Uterus (tissue), 2 donors: Measurements from ENCODE around the gene C6orf89.

ENCODE experiments used
- POLR2A ChIP-seq, 2 donors: fragments of 450-650 bp; IDR thresholded peaks; one replicate each; pipeline ENCODE4 v1.6.1; 2016; ENCODE audit warnings: antibody characterized with exemption in 2 of 2, mild to moderate bottlenecking in 1 of 2, moderate library complexity in 1 of 2
- TF ChIP-seq, protein P1 (sequence below), 4 experiments: fragments of 200-600 bp in 2 of 4; fragments of 450-650 bp in 2 of 4; sonication (generic) in 2 of 4; IDR thresholded peaks; one replicate each; pipeline ENCODE4 v1.5.1; 2016 to 2019; ENCODE audit warnings: antibody characterized with exemption in 4 of 4, mild to moderate bottlenecking in 2 of 4, moderate library complexity in 1 of 4

DNA sequence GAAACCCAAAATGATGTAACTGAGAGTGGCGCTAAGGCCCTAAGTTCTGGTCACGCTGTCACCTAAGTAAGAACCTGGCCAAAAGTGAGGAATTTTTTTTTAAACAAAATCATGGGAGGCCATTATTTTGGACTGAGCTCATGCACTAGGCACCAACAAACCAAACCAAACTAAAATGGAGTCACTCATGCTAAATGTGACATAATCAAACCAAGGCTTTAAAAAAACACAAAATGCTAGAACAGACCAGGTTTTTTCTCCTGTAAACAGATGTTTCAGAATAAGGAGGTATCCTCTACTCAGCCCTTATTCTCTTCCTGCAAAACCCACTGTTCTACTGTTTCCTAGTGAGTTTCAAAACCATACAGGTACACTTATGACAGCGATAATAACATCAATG lies 1.1 kb upstream of the C6orf89 start:
- TF ChIP-seq, protein P1, sequence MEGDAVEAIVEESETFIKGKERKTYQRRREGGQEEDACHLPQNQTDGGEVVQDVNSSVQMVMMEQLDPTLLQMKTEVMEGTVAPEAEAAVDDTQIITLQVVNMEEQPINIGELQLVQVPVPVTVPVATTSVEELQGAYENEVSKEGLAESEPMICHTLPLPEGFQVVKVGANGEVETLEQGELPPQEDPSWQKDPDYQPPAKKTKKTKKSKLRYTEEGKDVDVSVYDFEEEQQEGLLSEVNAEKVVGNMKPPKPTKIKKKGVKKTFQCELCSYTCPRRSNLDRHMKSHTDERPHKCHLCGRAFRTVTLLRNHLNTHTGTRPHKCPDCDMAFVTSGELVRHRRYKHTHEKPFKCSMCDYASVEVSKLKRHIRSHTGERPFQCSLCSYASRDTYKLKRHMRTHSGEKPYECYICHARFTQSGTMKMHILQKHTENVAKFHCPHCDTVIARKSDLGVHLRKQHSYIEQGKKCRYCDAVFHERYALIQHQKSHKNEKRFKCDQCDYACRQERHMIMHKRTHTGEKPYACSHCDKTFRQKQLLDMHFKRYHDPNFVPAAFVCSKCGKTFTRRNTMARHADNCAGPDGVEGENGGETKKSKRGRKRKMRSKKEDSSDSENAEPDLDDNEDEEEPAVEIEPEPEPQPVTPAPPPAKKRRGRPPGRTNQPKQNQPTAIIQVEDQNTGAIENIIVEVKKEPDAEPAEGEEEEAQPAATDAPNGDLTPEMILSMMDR (IDR thresholded peaks at IDR 0.05), result no peak
- no peak for TF ChIP-seq POLR2A (IDR thresholded peaks at IDR 0.05)
